ENCODE data around the gene ETFBKMT.
"Not testable (repeated sequence)": the region's sequence is repeated elsewhere in the genome, so short reads cannot be mapped to it uniquely, and the experiment has no call there.

Gene ETFBKMT

DNA sequence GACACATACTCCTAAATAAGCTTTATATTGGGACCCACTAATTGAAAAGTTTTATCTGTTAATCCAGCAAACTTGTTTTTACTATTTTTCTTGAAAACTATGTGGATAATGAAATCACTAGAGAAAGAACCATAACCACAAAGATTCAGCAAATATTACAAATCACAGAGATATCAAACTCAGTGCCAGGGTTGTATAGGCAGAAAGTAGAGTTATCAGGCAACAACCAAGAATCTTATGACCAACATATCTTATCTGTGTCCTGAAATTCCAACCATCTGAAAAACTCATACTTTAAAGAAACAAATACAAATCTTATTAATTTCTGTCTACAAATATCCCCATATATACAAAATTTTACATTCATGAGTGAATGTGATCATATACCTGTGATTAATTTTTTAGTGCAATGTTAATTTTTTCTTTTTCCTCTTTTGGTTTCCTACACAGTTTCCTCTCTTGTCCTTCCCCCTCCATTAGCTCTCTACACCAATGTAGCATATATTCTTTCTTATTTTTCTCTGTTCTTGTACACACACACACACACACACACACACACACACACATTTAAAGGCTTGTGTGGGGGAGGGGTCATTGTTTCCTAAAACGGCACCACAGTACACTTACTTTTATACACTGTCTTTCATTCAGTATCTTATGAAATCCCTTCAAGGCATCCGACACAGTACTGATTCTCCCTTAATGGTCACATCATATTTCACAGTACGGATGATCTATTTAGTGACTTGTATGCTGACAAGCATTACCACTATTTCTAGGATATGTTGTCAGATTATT, 50.7 kb downstream of the ETFBKMT start:
- DNase-seq, result no peak
- in situ Hi-C loops (cut with HindIII; ENCODE audit: low pct_ligation_motif_present, low pct_unique_long_range_greater_than_20kb, low sequenced_read_pairs), result no loop called here

GRCh38 chr12:31712877-31713276, 53.4 kb downstream of the ETFBKMT start:
- no peak for DNase-seq
- in situ Hi-C loops (cut with HindIII; ENCODE audit: low pct_ligation_motif_present, low pct_unique_long_range_greater_than_20kb, low sequenced_read_pairs), result no loop called here

DNA sequence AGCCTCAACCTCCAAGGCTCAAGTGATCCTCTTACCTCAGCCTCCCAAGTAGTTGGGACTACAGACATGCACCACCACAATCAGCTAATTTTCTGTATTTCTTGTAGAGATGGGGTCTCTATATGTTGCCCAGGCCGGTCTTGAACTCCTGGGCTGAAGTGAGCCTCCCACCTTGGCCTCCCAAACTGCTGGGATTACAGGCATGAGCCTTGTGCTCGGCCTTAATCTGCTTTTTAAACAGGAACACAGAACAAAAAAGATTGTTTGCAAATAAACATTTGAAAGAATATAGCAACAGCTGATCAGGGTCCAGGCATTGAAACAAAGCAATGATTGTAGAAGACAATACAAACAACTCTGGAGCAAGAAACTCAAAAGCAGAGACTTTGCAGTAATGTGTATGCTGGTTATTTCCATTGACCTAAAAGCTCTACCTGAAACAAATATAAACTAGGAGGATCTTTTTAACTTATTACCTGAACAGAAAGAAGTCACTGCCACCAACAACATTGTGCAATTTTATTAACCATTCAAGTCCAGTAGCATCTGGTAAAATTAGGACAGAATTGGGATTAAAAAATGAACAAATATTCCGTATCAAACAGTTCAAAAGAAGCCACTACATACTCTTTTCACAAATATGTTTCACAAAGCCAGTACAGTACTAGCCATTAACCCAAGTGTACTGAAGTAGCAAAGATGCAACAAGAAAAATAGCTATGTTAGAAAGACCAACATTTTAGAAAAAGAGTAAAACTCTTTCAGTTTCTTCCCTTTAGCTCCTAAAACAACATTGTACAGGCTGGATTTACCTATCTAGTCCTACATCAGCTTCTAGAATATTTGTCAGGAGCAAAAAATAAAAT, 55.2 kb downstream of the ETFBKMT start:
- in situ Hi-C loops (cut with HindIII; ENCODE audit: low pct_ligation_motif_present, low pct_unique_long_range_greater_than_20kb, low sequenced_read_pairs), result no loop called here
- no peak for DNase-seq

DNA sequence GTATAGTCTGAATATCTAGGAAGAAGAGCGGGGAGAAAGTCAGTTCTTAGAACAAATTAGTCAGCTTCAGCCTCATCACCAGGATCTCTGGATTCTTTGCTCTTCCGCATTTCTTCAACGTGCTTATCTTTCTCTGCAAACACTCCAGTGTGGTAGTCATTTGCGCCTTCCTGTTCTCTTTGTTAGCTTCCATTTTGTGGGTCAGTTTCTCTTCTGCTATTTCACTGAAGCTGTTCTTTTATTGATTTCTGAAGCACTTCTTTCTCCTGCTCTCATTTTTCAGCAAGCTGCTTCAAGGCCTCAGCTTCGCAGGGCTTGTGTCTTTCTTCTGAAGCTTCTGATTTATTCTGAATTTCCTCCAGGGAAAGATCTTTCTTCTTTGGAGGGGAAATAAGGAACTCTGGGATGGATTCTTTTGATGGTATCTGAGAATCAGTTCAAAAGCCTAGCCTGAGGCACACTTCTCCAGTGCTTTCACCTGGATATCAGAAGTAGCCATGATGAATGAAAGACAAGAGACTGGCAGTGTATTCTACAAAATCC, 55.9 kb downstream of the ETFBKMT start:
- in situ Hi-C loops (cut with HindIII; ENCODE audit: low pct_ligation_motif_present, low pct_unique_long_range_greater_than_20kb, low sequenced_read_pairs), result no loop called here
- DNase-seq, result no peak

DNA sequence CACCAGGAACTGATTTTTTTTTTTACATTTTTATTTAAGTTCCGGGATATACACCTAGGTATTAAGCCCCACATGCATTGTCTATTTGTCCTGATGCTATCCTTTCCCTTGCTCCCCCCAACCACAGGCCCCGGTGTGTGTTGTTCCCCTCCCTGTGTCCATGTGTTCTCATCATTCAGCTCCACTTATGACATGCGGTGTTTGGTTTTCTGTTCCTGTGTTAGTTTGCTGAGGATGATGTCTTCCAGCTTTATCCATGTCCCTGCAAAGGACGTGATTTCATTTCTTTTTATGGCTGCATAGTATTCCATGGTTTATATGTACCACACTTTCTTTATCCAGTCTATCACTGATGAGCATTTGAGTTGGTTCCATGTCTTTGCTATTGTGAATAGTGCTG, 57.5 kb downstream of the ETFBKMT start:
- not testable (repeated sequence) for DNase-seq

GRCh38 chr12:31718542-31719198, 59.2 kb downstream of the ETFBKMT start:
- in situ Hi-C loops (cut with HindIII; ENCODE audit: low pct_ligation_motif_present, low pct_unique_long_range_greater_than_20kb, low sequenced_read_pairs); DNase-seq: not testable (repeated sequence)

More for the DNA sequence above, 57.5 kb downstream of the ETFBKMT start:
- in situ Hi-C loops (cut with HindIII; ENCODE audit: low pct_ligation_motif_present, low pct_unique_long_range_greater_than_20kb, low sequenced_read_pairs), result not testable (repeated sequence)

- no peak for DNase-seq
- in situ Hi-C loops (cut with HindIII; ENCODE audit: low pct_ligation_motif_present, low pct_unique_long_range_greater_than_20kb, low sequenced_read_pairs), result no loop called here
Measured at GRCh38 chr12:31722580-31722979, 63.1 kb downstream of the ETFBKMT start.

Measured in ACHN (cell line).